Measurements from ENCODE around the gene PTPRN2. TPM values are rescaled to one million over a fixed set of nuclear protein-coding genes. Genes with fewer than 3 reads are reported as not detected.
"Not testable (repeated sequence)": the region's sequence is repeated elsewhere in the genome, so short reads cannot be mapped to it uniquely, and the experiment has no call there.

Gene PTPRN2
- total and polyA plus RNA-seq, 7 donors: 0.47 to 0.82 (median 0.51) TPM

DNA sequence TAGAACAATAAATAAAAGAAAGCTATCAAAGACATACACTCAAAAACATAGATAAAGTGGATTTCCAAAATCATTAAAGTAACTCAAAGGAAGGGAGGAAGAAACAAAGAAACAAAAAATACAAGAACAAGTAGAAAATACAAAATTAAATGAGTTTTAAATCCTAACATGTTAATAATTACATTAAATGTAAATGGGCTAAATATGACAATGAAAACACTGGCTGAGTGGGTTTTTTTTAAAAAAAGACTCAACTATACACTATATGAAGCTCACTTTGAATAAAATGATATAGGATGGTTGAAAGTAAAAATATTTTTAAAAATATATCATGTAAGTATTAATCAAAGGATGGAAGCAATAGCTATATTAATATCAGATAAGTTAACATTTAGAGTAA lies 371.4 kb downstream of the PTPRN2 start:
- Histone ChIP-seq H3K36me3 (ENCODE audit: insufficient read depth in 1 of 2, low read depth in 1 of 2) (no peaks in the 10 kb centered on the region), H3K4me1 (no peaks in the 10 kb centered on the region), H3K27ac (no peak overlapping the region), H3K27me3 (ENCODE audit: insufficient read depth in 3 of 3, low read length in 2 of 3) (no peaks in the 10 kb centered on the region), H3K4me3 (no peak overlapping the region), H3K9me3 (no peaks in the 10 kb centered on the region)
- DNase-seq: no peak
- ATAC-seq: no peak
- no peak for TF ChIP-seq CTCF (IDR thresholded peaks at IDR 0.05)
- intact Hi-C loops (cut with DNase I): no loop called here

DNA sequence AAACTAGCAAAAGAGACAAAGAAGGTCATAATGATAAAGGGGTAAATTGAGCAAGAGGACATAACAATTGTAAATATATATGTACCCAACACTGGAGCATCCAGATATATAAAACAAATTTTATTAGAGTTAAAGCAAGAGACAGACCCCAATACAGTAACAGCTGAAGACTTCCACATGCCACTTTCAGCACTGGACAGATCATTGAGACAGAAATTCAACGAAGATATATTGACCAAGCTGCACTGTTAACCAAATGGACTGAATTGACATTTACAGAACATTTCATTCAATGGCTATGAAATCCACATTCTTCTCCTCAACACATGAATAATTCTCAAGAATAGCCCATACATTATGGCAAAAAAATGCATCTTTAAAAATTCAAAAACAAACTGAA lies 378.2 kb downstream of the PTPRN2 start:
- no peak for DNase-seq
- intact Hi-C loops (cut with DNase I): no loop called here
- H3K27ac ChIP-seq: no peak overlapping the region
- no peaks in the 10 kb centered on the region for H3K36me3 ChIP-seq (ENCODE audit: insufficient read depth in 1 of 2, low read depth in 1 of 2)
- H3K4me1 ChIP-seq: no peaks in the 10 kb centered on the region
- ATAC-seq: no peak
- no peaks in the 10 kb centered on the region for H3K9me3 ChIP-seq
- no peak overlapping the region for H3K4me3 ChIP-seq
- no peak for TF ChIP-seq CTCF (IDR thresholded peaks at IDR 0.05)
- 59 to 67% (median 63%) methylated on average over 1 of the region's 1 CpG for WGBS, 3 donors
- no peaks in the 10 kb centered on the region for H3K27me3 ChIP-seq (ENCODE audit: insufficient read depth in 3 of 3, low read length in 2 of 3)

DNA sequence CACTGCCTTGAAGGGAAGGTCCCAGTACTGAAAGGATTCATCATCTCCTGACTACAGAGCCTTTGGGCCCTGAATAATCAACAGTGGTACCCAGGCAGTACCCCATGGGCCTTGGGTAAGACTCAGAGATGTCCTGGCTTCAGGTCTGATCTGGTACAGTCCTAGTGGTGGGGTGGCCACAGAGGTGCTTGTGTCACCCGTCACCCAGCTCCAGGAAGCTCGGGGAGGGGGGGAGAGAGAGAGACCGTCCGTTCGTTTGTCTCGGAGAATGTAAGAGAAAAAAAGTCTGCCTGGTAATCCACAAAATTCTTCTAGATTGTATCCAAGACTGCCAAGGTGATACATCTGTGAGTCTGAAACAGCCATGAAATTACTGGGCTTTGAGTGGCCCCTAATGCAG lies 381.3 kb downstream of the PTPRN2 start:
- Histone ChIP-seq H3K4me3 (no peak overlapping the region), H3K9me3 (no peaks in the 10 kb centered on the region), H3K27me3 (ENCODE audit: insufficient read depth in 3 of 3, low read length in 2 of 3) (no peaks in the 10 kb centered on the region), H3K36me3 (ENCODE audit: insufficient read depth in 1 of 2, low read depth in 1 of 2) (no peaks in the 10 kb centered on the region), H3K27ac (no peak overlapping the region), H3K4me1 (no peaks in the 10 kb centered on the region)
- TF ChIP-seq CTCF (IDR thresholded peaks at IDR 0.05): no peak
- intact Hi-C loops (cut with DNase I): no loop called here
- DNase-seq: no peak
- no peak for ATAC-seq
- WGBS, 3 donors: 84 to 86% (median 84%) methylated on average over 6 of the region's 6 CpGs

GRCh38 chr7:158204453-158204852 lies 383.2 kb downstream of the PTPRN2 start:
- no peaks in the 10 kb centered on the region for H3K9me3 ChIP-seq
- no peaks in the 10 kb centered on the region for H3K27me3 ChIP-seq (ENCODE audit: insufficient read depth in 3 of 3, low read length in 2 of 3)
- ATAC-seq (no peak), DNase-seq (no peak)
- no peaks in the 10 kb centered on the region for H3K4me1 ChIP-seq
- TF ChIP-seq CTCF (IDR thresholded peaks at IDR 0.05): no peak
- H3K36me3 ChIP-seq (ENCODE audit: insufficient read depth in 1 of 2, low read depth in 1 of 2): no peaks in the 10 kb centered on the region
- intact Hi-C loops (cut with DNase I): no loop called here
- H3K27ac ChIP-seq: no peak overlapping the region
- H3K4me3 ChIP-seq: no peak overlapping the region
- WGBS, 3 donors: 76 to 81% (median 77%) methylated on average over 4 of the region's 4 CpGs

DNA sequence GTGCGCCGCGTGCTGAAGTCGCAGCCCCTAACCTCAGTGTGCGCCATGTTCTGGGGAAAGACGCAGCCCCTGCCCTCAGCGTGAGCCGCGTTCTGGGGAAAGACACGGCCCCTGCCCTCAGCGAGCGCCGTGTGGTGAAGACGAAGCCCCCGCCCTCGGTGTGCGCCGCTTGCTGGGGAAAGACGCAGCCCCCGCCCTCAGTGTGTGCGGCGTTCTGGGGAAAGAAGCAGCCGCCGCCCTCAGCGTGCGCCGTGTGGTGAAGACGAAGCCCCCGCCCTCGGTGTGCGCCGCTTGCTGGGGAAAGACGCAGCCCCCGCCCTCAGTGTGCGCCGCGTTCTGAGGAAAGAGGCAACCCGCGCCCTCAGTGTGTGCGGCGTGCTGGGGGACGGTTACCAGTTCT lies 383.7 kb downstream of the PTPRN2 start:
- H3K4me3 ChIP-seq; H3K4me1 ChIP-seq; H3K27ac ChIP-seq; H3K9me3 ChIP-seq; DNase-seq; H3K27me3 ChIP-seq (ENCODE audit: insufficient read depth in 3 of 3, low read length in 2 of 3); ATAC-seq; H3K36me3 ChIP-seq (ENCODE audit: insufficient read depth in 1 of 2, low read depth in 1 of 2); intact Hi-C loops (cut with DNase I): not testable (repeated sequence)
- WGBS, 3 donors: 21 to 24% (median 23%) methylated on average over 34 to 42 of the region's 42 CpGs

All from psoas muscle (tissue), 8 donors.